ENCODE measurements around the gene FBXO24. TPM values are rescaled to one million over a fixed set of nuclear protein-coding genes. Genes with fewer than 3 reads are reported as not detected.
A peak's percentile ranks its signal among the peaks of the same experiment; 100 is the strongest.
"Not testable (repeated sequence)": the region's sequence is repeated elsewhere in the genome, so short reads cannot be mapped to it uniquely, and the experiment has no call there.

The FBXO24 gene
- polyA plus RNA-seq, 6 donors from 2014 or later: 0.13 to 1.7 (median 0.89) TPM; not detected in 1

DNA sequence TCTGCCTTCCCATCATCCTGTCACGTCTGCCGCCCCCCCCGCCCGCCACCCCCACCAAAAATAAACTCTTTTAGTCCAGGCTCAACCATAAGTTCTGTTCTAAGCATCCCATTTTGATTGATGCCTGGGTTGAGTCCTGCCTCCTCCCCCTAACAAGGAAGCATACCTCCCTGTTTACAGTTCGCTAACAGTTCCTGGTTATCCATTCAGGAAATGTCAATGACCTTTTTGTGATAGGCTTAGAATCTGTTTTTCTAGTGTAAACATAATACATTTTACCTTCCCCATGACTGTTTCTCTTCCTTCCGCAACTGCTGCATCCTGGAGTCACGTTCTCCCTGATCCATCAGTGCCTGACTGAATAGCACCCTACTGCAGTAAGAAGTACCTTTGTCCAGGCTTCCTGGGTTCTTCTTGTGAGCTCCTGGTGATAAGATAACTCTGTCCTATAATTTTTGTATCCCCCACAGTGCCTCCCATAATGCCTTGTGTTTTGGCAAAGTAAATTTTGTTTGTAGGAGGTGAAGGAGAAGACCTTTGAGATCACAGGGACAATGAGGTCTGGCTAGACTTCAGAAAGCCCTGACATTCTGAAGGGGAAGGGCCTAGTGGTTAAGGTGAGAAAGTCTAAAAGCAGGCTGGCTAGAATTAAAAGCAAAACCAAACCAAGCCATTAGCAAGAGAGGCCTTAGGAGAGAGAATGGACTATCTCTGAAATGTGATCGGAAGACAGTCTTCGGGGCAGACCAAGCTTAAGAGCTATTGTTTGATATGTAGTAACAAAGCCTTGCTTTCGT, 39.8 kb upstream of the FBXO24 start:
- ATAC-seq (ENCODE audit: low read depth in 2 of 2) (peak in 1 of 2 donors; percentile 40), DNase-seq (no peak)
- H3K9me3 Mint-ChIP-seq: no peaks in the 10 kb centered on the region

DNA sequence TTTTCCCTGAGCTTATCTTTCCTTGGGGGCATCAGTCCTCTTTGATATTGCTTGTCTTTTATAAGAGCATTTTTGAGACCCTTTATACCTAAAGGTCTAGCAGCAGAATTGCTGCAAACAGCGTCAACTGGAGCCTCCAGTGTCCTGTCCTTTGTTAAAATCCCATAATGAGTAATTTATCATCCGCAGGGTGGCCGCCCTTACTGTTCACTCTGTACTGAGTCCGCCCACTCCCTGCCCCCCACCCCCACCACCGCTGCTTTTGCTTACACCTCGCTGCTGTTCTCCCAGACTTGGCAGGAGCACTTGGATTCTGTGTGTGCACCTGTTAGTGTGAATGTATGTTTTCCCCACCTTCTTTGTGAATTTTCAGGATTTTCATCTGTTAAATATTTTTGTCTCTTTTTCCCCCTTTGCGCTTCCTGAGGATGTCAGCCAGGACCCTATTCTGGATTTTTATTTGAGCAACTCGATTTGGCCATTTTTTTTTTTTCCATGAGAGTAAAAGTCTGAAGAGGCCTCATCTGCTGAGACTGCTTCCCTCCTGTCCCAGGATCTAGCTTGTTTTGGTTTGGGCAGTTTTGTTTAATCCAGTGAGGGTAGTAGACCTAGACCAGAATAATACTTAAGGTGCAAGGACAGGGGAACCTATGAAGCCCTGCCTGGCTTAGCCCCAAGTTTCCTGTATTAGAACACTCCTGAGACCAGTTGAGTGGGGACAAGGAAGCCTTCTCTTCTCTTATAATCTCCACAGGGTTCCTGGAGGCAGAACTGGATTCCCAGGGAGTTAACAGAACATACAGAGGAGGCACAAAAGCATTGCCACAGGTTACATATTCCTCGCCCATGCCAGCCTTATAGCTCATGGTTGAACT, 39.0 kb upstream of the FBXO24 start:
- H3K4me1 Mint-ChIP-seq: peaks cover 27 to 49% (median 46%) of the 10 kb centered on the region in 3 donors
- peak overlapping the region in 1 of 8 donors; percentile 16 for H3K4me3 Mint-ChIP-seq
- no peaks in the 10 kb centered on the region for H3K9me3 Mint-ChIP-seq
- no peaks in the 10 kb centered on the region for H3K27me3 Mint-ChIP-seq
- ATAC-seq (ENCODE audit: low read depth in 2 of 2) (no peak), DNase-seq (no peak)
- H3K27ac Mint-ChIP-seq: peak overlapping the region in 5 of 6 donors; percentile 27 to 86 (median 63)
- peaks cover under 1 to 5% of the 10 kb centered on the region in 2 donors for H3K36me3 Mint-ChIP-seq

More for the DNA sequence above, 39.8 kb upstream of the FBXO24 start:
- Mint-ChIP-seq H3K27me3 (no peaks in the 10 kb centered on the region), H3K36me3 (peaks cover 0 to 5% of the 10 kb centered on the region in 2 donors), H3K4me1 (peaks cover 31 to 50% (median 48%) of the 10 kb centered on the region in 3 donors), H3K27ac (peak overlapping the region in 3 of 6 donors; percentile 63 to 92 (median 78)), H3K4me3 (peak overlapping the region in 1 of 8 donors; percentile 9)

DNA sequence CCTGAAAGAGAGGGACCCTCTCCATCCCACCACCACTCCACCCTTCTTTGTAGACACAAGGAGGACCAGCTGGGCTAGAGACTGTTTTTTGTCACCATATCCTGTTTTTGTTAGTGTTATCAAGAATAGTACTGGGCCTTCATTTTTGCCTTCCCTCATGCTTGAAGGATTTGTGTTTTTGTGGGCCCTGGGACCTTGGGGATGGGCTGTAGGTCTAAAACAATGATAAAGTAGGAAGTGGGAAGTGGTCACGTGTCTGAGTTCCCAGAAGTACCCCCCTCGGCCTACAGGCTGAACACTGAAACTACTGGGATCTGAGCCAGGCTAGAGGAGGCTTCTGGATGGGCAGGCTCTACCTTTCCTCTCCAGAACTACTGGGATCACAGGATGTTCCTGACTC, 38.3 kb upstream of the FBXO24 start:
- Mint-ChIP-seq H3K27me3 (no peaks in the 10 kb centered on the region), H3K36me3 (peaks cover 5 to 7% of the 10 kb centered on the region in 2 donors), H3K27ac (peak overlapping the region in 5 of 6 donors; percentile 30 to 86 (median 70)), H3K4me3 (peak overlapping the region in 2 of 8 donors; percentile 16 to 45), H3K9me3 (no peaks in the 10 kb centered on the region), H3K4me1 (peaks cover 26 to 45% (median 42%) of the 10 kb centered on the region in 3 donors)
- ATAC-seq (ENCODE audit: low read depth in 2 of 2) (no peak), DNase-seq (no peak)

DNA sequence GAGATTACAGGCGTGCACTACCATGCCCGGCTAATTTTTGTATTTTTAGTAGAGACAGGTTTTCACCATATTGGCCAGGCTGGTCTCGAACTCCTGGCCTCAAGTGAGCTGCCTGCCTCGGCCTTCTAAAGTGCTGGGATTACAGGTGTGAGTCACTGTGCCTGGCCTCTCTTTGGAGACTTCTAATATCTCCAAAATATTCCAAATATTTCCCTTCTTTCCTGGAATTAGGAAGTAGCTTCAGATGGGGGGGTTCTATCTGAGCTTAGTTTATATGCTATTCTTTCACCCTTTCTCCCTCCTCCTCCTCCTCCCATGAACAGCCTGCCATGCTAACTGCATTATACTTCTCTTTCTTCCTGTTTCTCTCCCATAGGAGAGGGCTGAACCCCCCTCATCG, 37.7 kb upstream of the FBXO24 start:
- not testable (repeated sequence) for H3K27me3 Mint-ChIP-seq; H3K36me3 Mint-ChIP-seq; H3K9me3 Mint-ChIP-seq; ATAC-seq (ENCODE audit: low read depth in 2 of 2); DNase-seq
- peak overlapping the region in 1 of 8 donors; percentile 47 for H3K4me3 Mint-ChIP-seq
- peak overlapping the region in 1 of 6 donors; percentile 42 for H3K27ac Mint-ChIP-seq
- peaks cover 26 to 45% (median 42%) of the 10 kb centered on the region in 3 donors for H3K4me1 Mint-ChIP-seq

DNA sequence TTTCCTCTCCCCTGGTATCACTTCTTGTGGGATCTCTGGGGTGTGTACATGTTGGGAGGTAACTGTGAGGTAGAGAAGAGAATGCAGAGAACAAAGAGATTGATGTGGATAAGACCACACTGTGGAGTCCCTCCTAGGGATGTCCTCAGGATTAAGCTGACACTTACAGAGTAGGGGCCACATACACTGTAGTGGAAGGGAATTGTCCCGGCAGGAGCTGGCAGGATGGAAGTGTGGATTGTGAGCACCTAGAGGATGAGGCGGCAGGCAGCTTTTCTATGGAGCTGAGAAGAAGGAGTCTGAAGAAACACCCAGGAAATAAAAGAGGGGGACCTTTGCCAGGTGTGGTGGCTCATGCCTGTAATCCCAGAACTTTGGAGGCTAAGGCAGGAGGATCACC, 33.6 kb upstream of the FBXO24 start:
- H3K9me3 Mint-ChIP-seq: no peaks in the 10 kb centered on the region
- DNase-seq: no peak
- H3K4me3 Mint-ChIP-seq: peak overlapping the region in 1 of 8 donors; percentile 53
- no peaks in the 10 kb centered on the region for H3K27me3 Mint-ChIP-seq
- H3K27ac Mint-ChIP-seq: peak overlapping the region in 2 of 6 donors; percentile 47 to 67
- H3K36me3 Mint-ChIP-seq: peaks cover 7 to 9% of the 10 kb centered on the region in 2 donors
- H3K4me1 Mint-ChIP-seq: peaks cover 18 to 30% (median 20%) of the 10 kb centered on the region in 3 donors
- no peak for ATAC-seq (ENCODE audit: low read depth in 2 of 2)

DNA sequence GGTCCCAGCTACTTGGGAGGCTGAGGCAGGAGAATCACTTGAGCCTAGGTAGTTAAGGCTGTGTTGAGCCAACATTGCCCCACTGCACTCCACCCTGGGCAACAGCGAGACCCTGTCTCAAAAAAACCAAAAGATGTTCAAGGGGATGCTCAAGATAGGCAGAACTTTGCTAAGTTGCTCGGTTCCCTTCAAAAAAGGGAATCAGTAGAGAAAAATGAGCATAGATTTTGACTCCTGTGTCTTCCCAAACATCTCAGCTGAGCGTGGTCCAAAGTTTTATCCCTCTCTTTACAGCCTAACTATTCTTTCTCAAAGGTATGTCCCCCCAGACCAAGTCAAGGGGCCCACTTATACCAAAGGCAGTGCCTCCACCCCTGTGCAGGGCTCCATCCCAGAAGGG, 33.1 kb upstream of the FBXO24 start:
- no peaks in the 10 kb centered on the region for H3K27me3 Mint-ChIP-seq
- ATAC-seq (ENCODE audit: low read depth in 2 of 2): no peak
- H3K9me3 Mint-ChIP-seq: no peaks in the 10 kb centered on the region
- H3K36me3 Mint-ChIP-seq: peaks cover 7 to 9% of the 10 kb centered on the region in 2 donors
- peaks cover 14 to 25% (median 15%) of the 10 kb centered on the region in 3 donors for H3K4me1 Mint-ChIP-seq
- H3K4me3 Mint-ChIP-seq: no peak overlapping the region
- peak overlapping the region in 1 of 6 donors; percentile 47 for H3K27ac Mint-ChIP-seq
- no peak for DNase-seq

DNA sequence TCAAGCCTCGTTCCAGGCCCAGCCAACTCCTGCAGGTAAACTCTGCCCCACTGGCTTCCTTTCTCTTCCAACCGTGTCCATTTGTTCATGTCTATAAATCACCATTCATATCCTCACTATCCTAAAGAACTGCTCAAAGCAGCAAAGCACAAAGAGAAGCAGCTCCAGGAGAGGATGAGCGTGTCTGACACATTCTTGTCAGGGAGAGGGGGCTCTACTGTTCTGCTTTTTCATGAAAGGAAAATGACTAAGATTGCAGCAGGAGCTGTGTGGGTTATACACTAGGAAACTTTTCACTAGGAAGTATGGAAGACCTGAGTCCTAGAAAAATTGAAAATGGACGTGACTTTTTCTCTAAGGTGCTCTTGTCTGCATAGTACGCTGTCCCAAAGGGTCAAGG, 30.4 kb upstream of the FBXO24 start:
- H3K4me3 Mint-ChIP-seq: no peak overlapping the region
- peaks cover 5 to 7% of the 10 kb centered on the region in 2 donors for H3K36me3 Mint-ChIP-seq
- H3K4me1 Mint-ChIP-seq: peaks cover 8 to 16% (median 8%) of the 10 kb centered on the region in 3 donors
- ATAC-seq (ENCODE audit: low read depth in 2 of 2) (no peak), DNase-seq (no peak)
- peak overlapping the region in 1 of 6 donors; percentile 1 for H3K27ac Mint-ChIP-seq
- no peaks in the 10 kb centered on the region for H3K9me3 Mint-ChIP-seq
- no peaks in the 10 kb centered on the region for H3K27me3 Mint-ChIP-seq

DNA sequence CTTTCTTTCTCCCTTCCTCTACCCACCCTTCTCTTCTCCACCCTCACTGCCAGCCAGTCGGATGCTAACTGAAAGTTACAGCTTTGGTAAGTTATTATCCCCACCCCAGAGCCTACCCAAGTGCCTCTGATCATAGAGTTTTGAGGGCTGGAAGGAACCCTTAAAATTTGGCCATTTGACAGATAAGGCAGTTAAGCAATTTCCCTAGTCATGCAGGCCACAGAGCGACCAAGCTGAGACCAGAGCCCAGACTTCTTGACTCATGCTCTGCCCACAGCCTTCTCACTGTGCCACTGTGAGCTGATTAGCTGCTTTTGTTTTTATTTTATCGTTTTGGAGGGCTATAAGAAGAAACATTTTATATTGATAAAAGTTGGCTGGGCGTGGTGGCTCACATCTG, 29.6 kb upstream of the FBXO24 start:
- DNase-seq (no peak), ATAC-seq (ENCODE audit: low read depth in 2 of 2) (no peak)
- H3K9me3 Mint-ChIP-seq: no peaks in the 10 kb centered on the region
- no peak overlapping the region for H3K27ac Mint-ChIP-seq
- H3K36me3 Mint-ChIP-seq: peaks cover 5 to 7% of the 10 kb centered on the region in 2 donors
- H3K4me1 Mint-ChIP-seq: peaks cover 7 to 15% (median 8%) of the 10 kb centered on the region in 3 donors
- no peak overlapping the region for H3K4me3 Mint-ChIP-seq
- H3K27me3 Mint-ChIP-seq: no peaks in the 10 kb centered on the region

DNA sequence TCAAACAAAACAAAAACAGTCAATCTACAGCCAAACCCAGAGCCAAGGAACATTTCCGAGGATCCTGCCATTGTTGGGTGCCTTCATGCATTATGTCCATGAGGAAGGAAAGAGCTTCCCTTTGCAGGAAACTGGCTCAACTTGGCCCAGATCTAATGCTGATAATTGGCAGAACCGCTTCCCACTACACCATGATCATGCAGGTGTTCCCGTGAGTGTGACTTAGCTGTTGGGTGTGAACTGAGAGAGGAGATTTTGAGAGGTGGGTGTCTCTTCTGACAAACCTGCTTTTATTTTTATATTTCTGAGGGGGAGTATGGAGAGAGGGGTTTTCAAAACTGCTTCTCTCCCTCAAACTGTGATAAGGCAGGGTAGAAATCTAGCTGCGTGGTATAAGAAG, 27.0 kb upstream of the FBXO24 start:
- DNase-seq: no peak
- Mint-ChIP-seq H3K9me3 (no peaks in the 10 kb centered on the region), H3K27me3 (no peaks in the 10 kb centered on the region), H3K4me3 (no peak overlapping the region), H3K36me3 (peaks cover 0 to 5% of the 10 kb centered on the region in 2 donors), H3K4me1 (peaks cover 8 to 17% (median 14%) of the 10 kb centered on the region in 3 donors), H3K27ac (no peak overlapping the region)
- ATAC-seq (ENCODE audit: low read depth in 2 of 2): no peak

DNA sequence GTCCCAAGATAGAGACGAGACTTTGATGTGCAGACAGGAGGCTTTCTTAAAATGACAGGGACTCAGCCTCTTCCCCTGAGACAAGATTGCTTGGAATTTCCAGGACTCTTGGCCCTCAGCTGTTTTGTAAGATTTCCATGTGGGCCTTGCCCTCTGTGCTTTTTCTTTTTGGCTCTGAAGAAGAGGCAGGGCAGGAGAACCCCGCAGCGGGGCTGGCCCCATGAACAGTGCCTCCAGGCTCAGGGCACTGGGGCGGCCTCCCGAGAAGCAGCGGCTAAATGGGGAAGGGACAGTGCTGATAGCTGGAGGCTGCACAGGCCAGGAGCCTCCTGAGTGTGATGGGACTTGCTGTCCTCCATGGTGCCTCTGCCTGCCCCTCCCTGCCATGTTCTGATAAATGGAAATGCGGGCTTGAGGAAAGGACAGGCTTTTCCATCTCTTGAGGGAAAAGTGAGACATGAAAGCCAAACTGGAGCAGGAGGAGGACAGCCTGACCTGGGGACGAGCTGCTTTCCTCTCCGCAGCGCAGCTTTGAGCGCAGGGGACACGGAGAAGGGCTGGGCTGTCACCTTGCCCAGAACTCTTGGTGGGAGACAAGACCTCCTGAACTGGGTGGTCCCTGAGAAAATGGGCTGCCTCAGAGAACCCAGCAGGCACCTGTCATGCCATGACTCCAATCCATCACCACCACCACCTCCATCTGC, 24.5 kb upstream of the FBXO24 start:
- H3K27ac Mint-ChIP-seq: no peak overlapping the region
- peaks cover 8 to 20% (median 19%) of the 10 kb centered on the region in 3 donors for H3K4me1 Mint-ChIP-seq
- H3K27me3 Mint-ChIP-seq: no peaks in the 10 kb centered on the region
- no peak for DNase-seq
- H3K9me3 Mint-ChIP-seq: no peaks in the 10 kb centered on the region
- no peak overlapping the region for H3K4me3 Mint-ChIP-seq
- no peaks in the 10 kb centered on the region for H3K36me3 Mint-ChIP-seq
- no peak for ATAC-seq (ENCODE audit: low read depth in 2 of 2)

DNA sequence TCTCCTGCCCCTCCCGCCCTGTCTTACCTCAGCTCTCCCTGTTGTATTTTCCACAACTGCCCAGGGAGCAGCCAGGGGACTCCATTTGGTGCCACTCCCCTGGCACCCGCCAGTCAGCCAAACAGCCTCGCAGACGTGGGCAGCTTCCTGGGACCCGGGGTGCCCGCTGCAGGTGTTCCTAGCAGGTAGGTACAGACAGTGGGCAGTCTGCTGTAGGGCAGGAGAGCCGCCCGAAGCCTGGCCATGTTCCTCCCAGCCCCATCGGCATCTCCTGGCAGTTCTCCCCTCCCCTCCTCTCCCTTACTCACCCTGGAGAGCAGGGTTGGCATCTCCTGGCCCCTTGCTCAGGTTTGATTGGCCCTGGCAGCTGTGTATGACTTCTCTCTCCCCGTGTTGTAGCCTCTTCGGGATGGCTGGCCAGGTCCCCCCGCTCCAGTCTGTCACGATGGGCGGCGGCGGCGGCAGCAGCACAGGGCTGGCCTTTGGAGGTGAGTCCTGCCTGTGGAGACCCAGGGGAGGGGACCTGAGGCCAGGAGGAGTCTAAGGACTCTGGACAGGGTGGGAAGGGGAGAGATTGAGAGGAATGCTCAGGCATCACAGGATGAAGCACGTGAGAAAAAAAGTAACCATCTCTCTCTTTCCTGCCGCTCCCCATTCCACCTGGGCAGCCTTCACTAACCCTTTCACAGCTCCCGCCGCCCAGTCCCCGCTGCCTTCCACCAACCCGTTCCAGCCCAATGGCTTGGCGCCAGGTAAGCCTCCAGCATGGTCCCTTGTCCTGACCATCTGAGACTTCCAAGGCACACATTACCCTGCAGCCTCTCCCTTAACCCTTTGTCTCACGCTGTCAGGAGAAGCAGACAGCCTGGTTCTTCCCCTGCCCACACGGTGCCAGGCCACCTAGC, 23.7 kb upstream of the FBXO24 start:
- Mint-ChIP-seq H3K36me3 (no peaks in the 10 kb centered on the region), H3K4me3 (no peak overlapping the region), H3K9me3 (no peaks in the 10 kb centered on the region), H3K4me1 (peaks cover 8 to 27% (median 24%) of the 10 kb centered on the region in 3 donors), H3K27me3 (no peaks in the 10 kb centered on the region), H3K27ac (peak overlapping the region in 1 of 6 donors; percentile 62)
- ATAC-seq (ENCODE audit: low read depth in 2 of 2) (no peak), DNase-seq (no peak)

DNA sequence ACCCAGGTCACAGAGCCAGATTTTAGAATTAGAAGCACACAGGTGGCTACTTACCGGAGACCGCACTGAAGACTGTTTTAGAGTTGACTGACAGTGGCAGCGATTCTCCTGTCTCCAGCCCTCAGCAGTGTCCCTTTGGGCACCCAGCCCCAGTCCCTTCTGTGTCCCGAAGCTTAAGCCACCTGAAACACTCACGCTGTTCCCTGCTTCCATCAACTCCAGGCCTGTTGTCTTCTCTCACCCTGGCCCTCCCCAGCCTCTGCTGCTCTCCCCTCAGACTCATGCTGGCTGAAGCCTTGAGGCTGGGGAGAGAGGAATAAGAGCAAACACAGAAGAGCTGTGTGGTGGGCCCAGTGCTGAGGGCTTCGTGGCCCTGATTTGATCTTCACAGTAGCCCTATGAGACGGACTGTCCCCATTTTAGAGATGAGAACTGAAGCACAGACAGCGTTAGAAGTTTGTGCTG, 23.0 kb upstream of the FBXO24 start:
- H3K4me3 Mint-ChIP-seq: peak overlapping the region in 1 of 8 donors; percentile 25
- H3K27ac Mint-ChIP-seq: no peak overlapping the region
- DNase-seq: no peak
- H3K4me1 Mint-ChIP-seq: peaks cover 15 to 34% (median 31%) of the 10 kb centered on the region in 3 donors
- no peaks in the 10 kb centered on the region for H3K36me3 Mint-ChIP-seq
- no peak for ATAC-seq (ENCODE audit: low read depth in 2 of 2)
- H3K27me3 Mint-ChIP-seq: no peaks in the 10 kb centered on the region
- no peaks in the 10 kb centered on the region for H3K9me3 Mint-ChIP-seq

Data from naive B cell (primary cell).